Neural cell (in vitro differentiated cells): ENCODE results near the gene PTPRN2. TPM values are rescaled to one million over a fixed set of nuclear protein-coding genes. Genes with fewer than 3 reads are reported as not detected.

Experiments
- H2AFZ ChIP-seq: fragments of 200-600, 300-800 bp; sonication (generic), shearing (Covaris generic); 2 replicates; pipeline ENCODE4 v1.6.0; 2014; ENCODE audit warnings: low read depth, mild to moderate bottlenecking, antibody characterized with exemption, low read length, moderate library complexity
- H3F3A ChIP-seq: fragments of 200-600 bp; shearing (Covaris generic); 2 replicates; pipeline ENCODE4 v1.6.1; 2016; ENCODE audit warnings: mild to moderate bottlenecking, moderate library complexity, mixed read lengths, antibody characterized with exemption, low read length; ENCODE audit not compliant: insufficient read depth, poor library complexity, severe bottlenecking
- H3K27ac ChIP-seq: fragments of 200-600, 300-800 bp; sonication (generic), shearing (Covaris generic); 2 replicates; pipeline ENCODE4 v1.5.1; 2014; ENCODE audit warnings: mild to moderate bottlenecking, low read length, moderate library complexity
- H3K27me3 ChIP-seq: fragments of 300-800, 200-600 bp; sonication (generic), shearing (Covaris generic); 2 replicates; pipeline ENCODE4 v1.6.0; 2014; ENCODE audit warnings: mild to moderate bottlenecking, low read depth, low read length, moderate library complexity; ENCODE audit not compliant: insufficient read depth
- H3K36me3 ChIP-seq: fragments of 300-800, 200-600 bp; sonication (generic), shearing (Covaris generic); 2 replicates; pipeline ENCODE4 v1.5.1; 2014; ENCODE audit warnings: mild to moderate bottlenecking, antibody characterized with exemption, low read length, moderate library complexity; ENCODE audit not compliant: insufficient read depth
- H3K4me2 ChIP-seq: fragments of 300-800, 200-600 bp; sonication (generic), shearing (Covaris generic); 2 replicates; pipeline ENCODE4 v1.6.0; 2014; ENCODE audit warnings: mild to moderate bottlenecking, low read length
- H3K4me3 ChIP-seq: fragments of 300-800, 200-600 bp; sonication (generic), shearing (Covaris generic); 2 replicates; pipeline ENCODE4 v1.5.1; 2014; ENCODE audit warnings: mild to moderate bottlenecking, low read length, moderate library complexity
- H3K79me2 ChIP-seq: fragments of 200-600 bp; shearing (Covaris generic); replicated peaks from 2 replicates; pipeline ENCODE4 v1.6.0; 2014; ENCODE audit warnings: mild to moderate bottlenecking, low read length, moderate library complexity; ENCODE audit not compliant: insufficient read depth
- H3K9ac ChIP-seq: fragments of 300-800, 200-600 bp; sonication (generic), shearing (Covaris generic); 2 replicates; pipeline ENCODE4 v1.6.1; 2016; ENCODE audit warnings: mild to moderate bottlenecking, low read length, mixed read lengths
- H3K9me2 ChIP-seq: fragments of 200-600 bp; shearing (Covaris generic); 2 replicates; pipeline ENCODE4 v1.6.1; 2016; ENCODE audit warnings: mild to moderate bottlenecking, low read length, mixed read lengths; ENCODE audit not compliant: insufficient read depth
- H3K9me3 ChIP-seq: fragments of 200-600, 300-800 bp; sonication (generic), shearing (Covaris generic); 2 replicates; pipeline ENCODE4 v1.6.1; 2016; ENCODE audit warnings: mild to moderate bottlenecking, mixed run types, low read length, moderate library complexity, mixed read lengths
- H4K20me1 ChIP-seq: fragments of 200-600 bp; shearing (Covaris generic); 2 replicates; pipeline ENCODE4 v1.6.1; 2016; ENCODE audit warnings: mild to moderate bottlenecking, mixed run types; ENCODE audit not compliant: insufficient read depth
- CTCF ChIP-seq: fragments of 450-650 bp; IDR thresholded peaks from 2 replicates; pipeline ENCODE4 v1.5.1; 2014; ENCODE audit warnings: antibody characterized with exemption, mild to moderate bottlenecking, moderate library complexity; ENCODE audit not compliant: poor library complexity, severe bottlenecking
- EP300 ChIP-seq: fragments of 450-650 bp; conservative IDR thresholded peaks from 2 replicates; pipeline ENCODE4 v1.6.1; 2014; ENCODE audit warnings: antibody characterized with exemption, mild to moderate bottlenecking, moderate library complexity; ENCODE audit not compliant: poor library complexity, severe bottlenecking
- EZH2 ChIP-seq: fragments of 200-600, 300-800 bp; shearing (Covaris generic), sonication (generic); IDR thresholded peaks from 2 replicates; pipeline ENCODE4 v1.6.1; 2014; ENCODE audit warnings: antibody characterized with exemption, low read length, borderline replicate concordance, mild to moderate bottlenecking; ENCODE audit not compliant: insufficient read depth, poor library complexity, severe bottlenecking
- MXI1 ChIP-seq: fragments of 450-650 bp; conservative IDR thresholded peaks from 2 replicates; pipeline ENCODE4 v1.6.1; 2014; ENCODE audit warnings: antibody characterized with exemption, mild to moderate bottlenecking; ENCODE audit not compliant: poor library complexity, severe bottlenecking
- POLR2AphosphoS5 ChIP-seq: IDR thresholded peaks from 2 replicates; pipeline ENCODE4 v1.6.1; 2012
- RAD21 ChIP-seq: fragments of 450-650 bp; conservative IDR thresholded peaks from 2 replicates; pipeline ENCODE4 v1.6.1; 2014; ENCODE audit warnings: antibody characterized with exemption, mild to moderate bottlenecking, moderate library complexity
- REST ChIP-seq: IDR thresholded peaks from 2 replicates; pipeline ENCODE4 v1.6.1; 2012; ENCODE audit warnings: borderline replicate concordance
- SMC3 ChIP-seq: fragments of 450-650 bp; conservative IDR thresholded peaks from 2 replicates; pipeline ENCODE4 v1.6.1; 2014; ENCODE audit warnings: antibody characterized with exemption, mild to moderate bottlenecking, moderate library complexity; ENCODE audit not compliant: poor library complexity
- TAF1 ChIP-seq: IDR thresholded peaks from 2 replicates; pipeline ENCODE4 v1.6.1; 2012; ENCODE audit warnings: low read depth
- polyA plus RNA-seq: library from polyadenylated mRNA; depleted of rRNA; stranded (reverse); fragments of >200 nt; gene quantifications from 2 replicates; pipeline ENCODE4 v1.2.3, GENCODE V29; 2014

PTPRN2 gene
- polyA plus RNA-seq, 1 donor from 2014 or later, result 31.0 TPM

GRCh38 chr7:158310924-158311666 lies 276.5 kb downstream of the PTPRN2 start:
- H3K27me3 ChIP-seq, result no peaks in the 10 kb centered on the region
- peak overlapping the region; percentile 51 for H3K4me3 ChIP-seq
- H3K79me2 ChIP-seq, result no peaks in the 10 kb centered on the region
- peaks cover 3% of the 10 kb centered on the region for H3F3A ChIP-seq
- H3K9ac ChIP-seq, result peak overlapping the region; percentile 70
- TF ChIP-seq POLR2AphosphoS5, result peak; percentile 80
- peak; percentile 100 for TF ChIP-seq EP300
- peak; percentile 80 for TF ChIP-seq REST
- peak; percentile 9 for TF ChIP-seq CTCF
- TF ChIP-seq TAF1, result no peak
- no peak for TF ChIP-seq MXI1
- TF ChIP-seq EZH2, result no peak
- TF ChIP-seq RAD21, result peak; percentile 48
- TF ChIP-seq SMC3, result peak; percentile 30
- H3K36me3 ChIP-seq, result peaks cover 7% of the 10 kb centered on the region
- H3K4me2 ChIP-seq, result no peak overlapping the region
- peak overlapping the region; percentile 95 for H3K27ac ChIP-seq
- H3K9me3 ChIP-seq, result peaks cover 13% of the 10 kb centered on the region
- H3K9me2 ChIP-seq, result no peaks in the 10 kb centered on the region
- no peaks in the 10 kb centered on the region for H4K20me1 ChIP-seq
- H2AFZ ChIP-seq, result no peak overlapping the region

GRCh38 chr7:158309868-158310763 lies 277.5 kb downstream of the PTPRN2 start:
- peaks cover 3% of the 10 kb centered on the region for H3F3A ChIP-seq
- no peak overlapping the region for H3K4me2 ChIP-seq
- no peaks in the 10 kb centered on the region for H3K79me2 ChIP-seq
- H3K36me3 ChIP-seq, result peaks cover 9% of the 10 kb centered on the region
- H3K9me2 ChIP-seq, result no peaks in the 10 kb centered on the region
- H2AFZ ChIP-seq, result no peak overlapping the region
- H3K4me3 ChIP-seq, result peak overlapping the region; percentile 51
- TF ChIP-seq EZH2, result no peak
- no peak for TF ChIP-seq REST
- no peak for TF ChIP-seq SMC3
- H3K27me3 ChIP-seq, result no peaks in the 10 kb centered on the region
- peak overlapping the region; percentile 70 for H3K9ac ChIP-seq
- H3K9me3 ChIP-seq, result peaks cover 5% of the 10 kb centered on the region
- H4K20me1 ChIP-seq, result no peaks in the 10 kb centered on the region
- peak overlapping the region; percentile 95 for H3K27ac ChIP-seq
